Measurements from ENCODE around the gene RNF215.
A peak's percentile ranks its signal among the peaks of the same experiment; 100 is the strongest.

RNF215 gene

GRCh38 chr22:30400159-30400558 is 12.9 kb upstream of the RNF215 start:
- TF ChIP-seq MYC (IDR thresholded peaks at IDR 0.05; ENCODE audit: low read depth, low read length) = no peak
- no peak for DNase-seq (ENCODE audit: low read depth)

GRCh38 chr22:30399718-30400117 is 12.5 kb upstream of the RNF215 start:
- no peak for DNase-seq (ENCODE audit: low read depth)
- TF ChIP-seq CTCF (IDR thresholded peaks at IDR 0.05; ENCODE audit: low read depth, low read length) (no peak), MYC (IDR thresholded peaks at IDR 0.05; ENCODE audit: low read depth, low read length) (no peak), POLR2A (IDR thresholded peaks at IDR 0.05; ENCODE audit: extremely low read depth, insufficient read length) (no peak), MAX (IDR thresholded peaks at IDR 0.05; ENCODE audit: low read depth, low read length) (no peak)
- no peak overlapping the region for H3K4me3 ChIP-seq (ENCODE audit: low read depth, low read length)

More at GRCh38 chr22:30400159-30400558, 12.9 kb upstream of the RNF215 start:
- no peak overlapping the region for H3K4me3 ChIP-seq (ENCODE audit: low read depth, low read length)

- TF ChIP-seq POLR2A (IDR thresholded peaks at IDR 0.05; ENCODE audit: extremely low read depth, insufficient read length) (no peak), MAX (IDR thresholded peaks at IDR 0.05; ENCODE audit: low read depth, low read length) (no peak), CTCF (IDR thresholded peaks at IDR 0.05; ENCODE audit: low read depth, low read length) (no peak), MYC (IDR thresholded peaks at IDR 0.05; ENCODE audit: low read depth, low read length) (no peak)
- DNase-seq (ENCODE audit: low read depth) = peak; percentile 83
- H3K4me3 ChIP-seq (ENCODE audit: low read depth, low read length) = no peak overlapping the region
Observed at GRCh38 chr22:30398685-30399680, 11.8 kb upstream of the RNF215 start.

- H3K4me3 ChIP-seq (ENCODE audit: low read depth, low read length) = no peak overlapping the region
- DNase-seq (ENCODE audit: low read depth) = no peak
- TF ChIP-seq MYC (IDR thresholded peaks at IDR 0.05; ENCODE audit: low read depth, low read length) (no peak), MAX (IDR thresholded peaks at IDR 0.05; ENCODE audit: low read depth, low read length) (no peak), POLR2A (IDR thresholded peaks at IDR 0.05; ENCODE audit: extremely low read depth, insufficient read length) (no peak), CTCF (IDR thresholded peaks at IDR 0.05; ENCODE audit: low read depth, low read length) (no peak)
Observed at GRCh38 chr22:30397656-30398635, 10.7 kb upstream of the RNF215 start.

- no peak for DNase-seq (ENCODE audit: low read depth)
- no peak within 1 kb of the TSS for H3K4me3 ChIP-seq (ENCODE audit: low read depth, low read length)
- no peak for TF ChIP-seq MAX (IDR thresholded peaks at IDR 0.05; ENCODE audit: low read depth, low read length)
- TF ChIP-seq POLR2A (IDR thresholded peaks at IDR 0.05; ENCODE audit: extremely low read depth, insufficient read length) = no peak
- no peak for TF ChIP-seq MYC (IDR thresholded peaks at IDR 0.05; ENCODE audit: low read depth, low read length)
- TF ChIP-seq CTCF (IDR thresholded peaks at IDR 0.05; ENCODE audit: low read depth, low read length) = no peak
Observed at GRCh38 chr22:30396871-30397655, 9.9 kb upstream of the RNF215 start, which contains the start of gene SEC14L2. TSS of gene SEC14L2 (plus strand) at chr22:30397018. CDS start at chr22:30397117, 99 bp downstream.
